HG03457 (cell line): ENCODE results near the gene CRABP1.

Source experiments
- ATAC-seq: cut with Tn5 transposase; IDR thresholded peaks from one replicate; pipeline ENCODE4 v1.9.1; 2021; ENCODE audit warnings: moderate number of reproducible peaks; ENCODE audit not compliant: unreplicated experiment

Gene CRABP1

DNA sequence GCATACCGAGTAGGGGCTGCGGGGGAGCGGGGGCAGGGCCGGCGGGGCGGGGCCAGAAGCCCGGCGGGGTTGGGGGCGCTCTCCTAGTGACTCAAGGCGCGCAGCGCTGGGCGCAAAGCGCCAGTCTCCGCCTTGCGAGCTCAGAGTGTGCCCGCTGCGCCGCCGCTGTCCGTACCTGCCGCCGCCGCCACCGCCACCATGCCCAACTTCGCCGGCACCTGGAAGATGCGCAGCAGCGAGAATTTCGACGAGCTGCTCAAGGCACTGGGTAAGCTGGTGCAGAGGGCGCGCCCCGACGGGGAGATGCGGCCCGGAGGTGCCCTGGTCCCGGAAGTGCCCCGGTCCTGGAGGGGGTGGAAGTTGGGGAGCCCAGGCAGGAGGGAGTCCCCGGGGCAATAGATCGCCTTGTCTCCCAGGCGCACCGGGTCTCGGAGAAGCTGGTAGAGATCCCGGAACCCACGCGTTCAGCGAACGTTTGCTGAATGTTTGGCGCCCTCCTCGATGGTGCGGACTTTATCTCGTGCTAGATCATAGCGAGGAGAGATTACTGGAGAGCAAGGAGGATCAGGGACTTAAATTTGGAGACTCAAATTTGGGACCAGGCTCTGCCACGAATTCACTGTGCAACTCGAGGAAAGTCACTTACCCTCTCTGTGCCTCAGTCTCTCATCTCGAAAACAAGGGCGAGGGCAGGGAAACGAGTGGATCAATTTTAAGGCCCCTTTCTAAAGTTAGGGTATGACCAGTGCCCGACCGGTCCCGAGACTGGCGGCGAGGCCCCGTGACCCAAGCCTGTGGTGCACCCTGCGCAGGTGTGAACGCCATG lies at the start of gene CRABP1:
Gene CRABP1, plus strand, starts transcription at position 123 of the 826 bp plus-strand sequence. Its CDS starts 76 bp downstream, at position 199.
- no peak for ATAC-seq

- ATAC-seq, result no peak
Observed at GRCh38 chr15:78291052-78291451, 49.1 kb upstream of the CRABP1 start.

DNA sequence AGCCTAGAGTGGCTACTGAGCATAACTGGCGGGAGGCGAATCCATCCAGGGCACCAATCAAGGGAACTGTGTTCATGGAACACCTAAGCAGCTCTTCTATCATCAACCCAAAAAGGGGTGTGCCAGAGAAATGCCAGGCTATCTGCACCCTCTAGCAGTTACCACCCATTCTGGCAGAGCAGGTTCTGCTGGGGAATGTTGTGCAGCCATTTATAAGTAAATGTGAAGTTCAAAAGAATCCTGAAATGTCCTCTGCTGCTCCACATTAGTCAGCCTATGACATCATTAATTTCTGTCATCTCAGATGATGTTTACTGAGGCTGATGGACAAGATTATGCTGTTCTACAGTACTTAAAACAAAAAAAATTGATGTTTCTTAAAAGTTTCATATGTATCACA lies 48.5 kb upstream of the CRABP1 start:
- no peak for ATAC-seq

- no peak for ATAC-seq
Observed at GRCh38 chr15:78292219-78292618, 47.9 kb upstream of the CRABP1 start.

GRCh38 chr15:78299101-78299930 lies 40.8 kb upstream of the CRABP1 start, which contains the start of gene SKIC8:
TSS of gene SKIC8 (minus strand) at chr15:78299609. CDS start at chr15:78295686, 3,923 bp downstream.
- peak; percentile 74 for ATAC-seq

GRCh38 chr15:78301326-78301725 lies 38.8 kb upstream of the CRABP1 start:
- ATAC-seq, result no peak

DNA sequence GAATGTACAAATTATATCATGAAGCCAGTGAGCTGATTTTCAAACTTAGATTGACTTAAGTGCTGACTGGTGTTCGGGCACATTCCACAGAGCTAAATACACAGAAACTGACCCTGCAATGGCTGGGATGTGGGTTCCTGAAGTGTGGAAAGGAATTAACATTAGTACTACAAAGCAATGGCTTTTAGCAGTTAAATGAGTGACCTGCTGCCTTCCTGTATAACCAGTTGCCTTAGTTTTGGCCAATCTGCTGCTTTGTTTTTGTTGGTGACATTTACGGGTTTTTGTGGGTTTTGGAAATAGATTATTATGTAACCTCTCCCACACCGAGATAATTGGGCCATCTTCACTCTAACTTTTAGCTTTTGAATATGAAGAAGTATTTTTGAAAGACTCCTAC lies 38.3 kb upstream of the CRABP1 start:
- ATAC-seq, result no peak

- ATAC-seq, result no peak
Observed at GRCh38 chr15:78302579-78303312, 37.4 kb upstream of the CRABP1 start.

DNA sequence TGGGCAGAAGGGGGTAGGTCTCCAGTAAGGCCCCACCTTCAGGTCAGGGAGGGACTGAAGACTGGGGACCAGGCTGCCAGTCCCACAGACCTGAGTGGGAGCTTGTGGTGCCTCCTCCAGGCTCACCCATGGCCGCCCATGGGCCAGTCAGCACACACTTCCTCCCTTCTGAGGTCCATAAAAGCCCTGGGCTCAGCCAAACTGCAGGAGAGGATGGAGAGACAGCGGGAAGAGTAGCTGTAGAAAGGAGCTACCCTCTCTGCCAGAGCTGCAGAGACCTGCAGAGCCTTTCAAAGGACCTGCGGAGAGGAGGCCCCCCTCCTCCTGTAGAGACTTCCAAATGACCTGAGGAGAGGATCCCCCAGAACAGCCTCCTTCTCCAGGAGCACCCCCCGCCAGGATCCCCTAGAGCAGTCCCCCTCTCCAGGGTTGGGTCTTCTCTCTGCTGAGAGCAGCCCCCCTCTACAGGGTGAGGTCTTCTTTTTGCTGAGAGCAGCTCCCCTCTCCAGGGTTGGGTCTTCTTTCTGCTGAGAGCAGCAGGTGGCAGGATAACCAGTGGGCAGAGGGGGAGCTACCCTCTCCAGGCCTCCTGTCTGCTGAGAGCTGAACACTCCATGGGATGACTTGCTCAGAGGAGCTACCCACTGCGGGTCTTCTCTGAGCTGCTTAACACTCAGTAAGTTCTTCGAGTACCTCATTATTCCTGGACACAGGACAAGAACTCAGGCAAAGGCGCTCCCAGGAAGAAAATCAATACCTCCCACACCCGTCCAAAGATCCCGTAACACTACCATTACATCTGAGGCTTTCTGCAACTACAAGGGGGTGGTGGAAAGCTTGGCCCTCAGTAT lies 35.7 kb upstream of the CRABP1 start:
- ATAC-seq, result no peak

DNA sequence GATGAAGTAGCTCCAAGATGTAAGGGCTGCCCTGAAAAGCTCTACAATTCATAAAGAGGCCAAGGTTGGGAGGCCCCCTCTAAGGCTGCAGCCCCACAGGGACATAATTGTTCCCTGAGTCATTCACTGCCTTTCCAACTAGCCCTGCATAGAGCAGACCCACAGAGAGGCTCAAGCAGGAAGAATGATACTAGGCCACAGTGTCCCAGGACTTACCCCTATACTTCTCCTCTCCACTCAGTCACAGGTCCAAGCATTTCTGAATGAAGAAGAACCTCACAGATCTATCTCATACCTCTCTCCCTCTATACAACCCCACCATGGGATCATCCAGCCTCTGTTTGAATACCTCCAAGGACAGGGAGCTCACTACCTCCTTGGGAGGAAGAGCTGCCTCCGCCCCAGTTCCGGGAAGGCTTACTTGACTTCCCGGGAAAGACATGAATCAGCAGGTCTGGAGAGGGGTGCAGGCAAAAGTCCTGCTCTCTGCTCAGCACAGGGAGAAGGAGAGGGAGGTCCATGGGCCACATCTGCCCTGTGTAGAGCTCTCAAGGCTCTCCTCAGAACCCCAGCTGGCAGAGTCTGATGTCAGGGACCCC lies 33.9 kb upstream of the CRABP1 start:
- no peak for ATAC-seq

GRCh38 chr15:78307976-78308375 lies 32.2 kb upstream of the CRABP1 start:
- ATAC-seq, result no peak

DNA sequence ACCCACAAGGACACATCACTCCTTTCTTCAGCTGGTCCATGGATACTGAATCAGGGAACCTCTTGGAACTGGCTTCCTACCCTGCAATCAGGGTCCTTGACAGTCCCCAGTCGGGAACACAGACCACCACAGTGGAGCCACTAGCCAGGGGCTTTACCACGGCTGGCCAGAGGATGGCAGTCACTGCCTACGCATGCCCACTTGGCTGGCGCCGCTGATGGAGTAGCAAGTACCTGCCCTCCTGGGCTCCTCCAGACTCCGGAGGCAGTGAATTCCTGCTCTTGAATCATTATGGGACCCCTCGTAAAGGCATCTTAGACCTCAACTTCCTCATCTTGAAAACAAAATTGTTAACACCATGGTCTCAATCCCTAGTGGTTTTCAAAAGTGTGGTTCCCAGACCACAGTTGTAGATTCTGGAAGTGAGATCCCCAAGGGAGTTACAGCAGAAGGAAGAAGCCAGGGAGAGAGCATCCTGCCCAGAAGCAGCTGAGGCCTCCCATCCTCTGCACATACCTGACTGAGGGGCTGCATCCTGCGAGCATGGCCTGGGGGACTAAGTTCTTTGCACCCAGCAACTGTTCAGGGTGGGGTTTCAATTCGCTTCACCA lies 31.6 kb upstream of the CRABP1 start:
- ATAC-seq, result no peak

DNA sequence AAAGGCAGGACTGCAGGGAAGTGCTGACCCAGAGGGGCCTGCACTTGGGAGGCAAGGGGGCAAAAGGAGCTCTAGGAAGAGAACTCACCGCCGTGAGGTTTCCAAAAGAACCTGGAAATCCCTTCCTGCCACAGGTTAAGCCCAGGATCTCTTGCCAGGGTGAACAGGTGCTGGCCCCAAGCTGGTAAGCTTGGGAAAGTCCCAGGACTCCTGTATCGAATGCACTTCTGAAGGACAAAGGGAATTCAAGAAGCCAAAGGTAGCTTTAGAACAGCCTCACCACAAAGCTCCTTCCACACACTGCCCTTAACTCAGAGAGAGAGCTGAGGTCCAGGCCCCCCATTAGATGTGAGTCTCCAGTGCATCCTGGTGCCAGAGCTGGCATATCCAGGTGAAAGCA lies 28.9 kb upstream of the CRABP1 start:
- no peak for ATAC-seq

DNA sequence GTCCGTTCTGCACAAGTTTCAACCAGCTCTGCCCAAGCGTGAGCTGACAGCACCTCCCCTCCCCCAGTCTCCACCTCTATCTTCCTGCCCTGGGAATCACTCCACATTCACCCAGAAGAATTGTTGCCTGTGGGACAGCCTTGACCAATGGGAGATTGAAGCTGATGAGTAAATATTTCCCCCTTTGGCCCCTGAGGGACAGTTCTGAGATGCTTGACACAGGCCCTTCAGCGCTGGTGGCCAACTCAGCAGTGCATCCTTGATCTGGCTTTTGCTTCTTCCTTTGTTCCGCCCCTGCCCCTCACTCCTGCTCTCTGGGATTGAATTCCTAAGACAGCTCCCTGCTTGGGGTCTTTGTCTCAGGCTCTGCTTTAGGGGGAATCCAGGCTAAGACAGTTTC lies 27.6 kb upstream of the CRABP1 start:
- no peak for ATAC-seq

GRCh38 chr15:78312957-78313356 lies 27.2 kb upstream of the CRABP1 start:
- ATAC-seq, result no peak

- no peak for ATAC-seq
Observed at GRCh38 chr15:78313383-78313782, 26.8 kb upstream of the CRABP1 start.

DNA sequence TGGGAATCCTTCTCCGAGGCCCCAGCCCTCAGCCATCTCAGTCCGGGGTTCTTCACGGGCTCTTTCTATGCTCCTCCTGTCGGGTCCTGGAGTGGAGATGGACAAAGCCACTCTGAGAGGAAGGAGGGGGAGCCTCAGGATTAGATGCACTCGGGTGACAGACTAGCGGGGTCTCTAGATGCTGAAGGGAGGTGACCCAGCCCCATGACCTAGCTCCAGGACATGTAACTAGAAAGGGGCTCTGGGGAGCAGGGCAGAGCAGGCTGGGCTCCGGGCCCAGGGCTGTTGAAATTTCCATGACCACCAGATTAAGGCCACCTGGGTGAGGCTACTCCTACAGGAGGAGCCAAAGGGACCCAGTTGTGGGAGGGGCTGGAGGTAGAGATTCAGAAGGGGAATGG lies 26.0 kb upstream of the CRABP1 start:
- no peak for ATAC-seq

- ATAC-seq, result no peak
Observed at GRCh38 chr15:78315686-78316282, 24.4 kb upstream of the CRABP1 start.
